Gastroesophageal sphincter (tissue), 3 donors: ENCODE measurements around the gene FANCB.

ENCODE experiments used
- CTCF ChIP-seq, 4 experiments: fragments of 200-600 bp in 2 of 4; fragments of 450-650 bp in 2 of 4; sonication (generic) in 1 of 4; IDR thresholded peaks; one replicate each; pipeline ENCODE4 v1.5.1; 2017 to 2019; ENCODE audit warnings: antibody characterized with exemption in 4 of 4, mild to moderate bottlenecking in 2 of 4, moderate library complexity in 2 of 4
- POLR2A ChIP-seq, 2 donors: fragments of 450-650 bp; IDR thresholded peaks; one replicate each; pipeline ENCODE4 v1.6.1; 2017; ENCODE audit warnings: antibody characterized with exemption in 2 of 2, mild to moderate bottlenecking in 2 of 2, moderate library complexity in 1 of 2

GRCh38 chrX:14920196-14920595, 47.3 kb upstream of the FANCB start:
- TF ChIP-seq CTCF (IDR thresholded peaks at IDR 0.05): no peak
- TF ChIP-seq POLR2A (IDR thresholded peaks at IDR 0.05): no peak
